ENCODE measurements around the gene TMUB2. TPM values are rescaled to one million over a fixed set of nuclear protein-coding genes. Genes with fewer than 3 reads are reported as not detected.
A peak's percentile ranks its signal among the peaks of the same experiment; 100 is the strongest.

The TMUB2 gene
- total and polyA plus RNA-seq, 9 of the 15 experiments (the other 6 are each of a cell fraction or from before 2014, with no cell fraction given), result 4.1 to 29.8 (median 16.3) TPM

GRCh38 chr17:44146375-44147346 is 40.1 kb upstream of the TMUB2 start (continued):
- peak; percentile 15; the same call in 1 of the 2 replicates for TF ChIP-seq CBFA2T3 (IDR thresholded peaks at IDR 0.05)
- TF ChIP-seq BCLAF1 (IDR thresholded peaks at IDR 0.05; ENCODE audit: borderline replicate concordance in 1 of 2, control insufficient read depth in 1 of 2, low read depth in 2 of 2, low read length in 1 of 2), result no peak
- TF ChIP-seq SAP30 (IDR thresholded peaks at IDR 0.05; ENCODE audit: borderline replicate concordance, insufficient read depth, low read depth, low read length, poor library complexity, severe bottlenecking), result no peak
- TF ChIP-seq CREB5 (CRISPR knock-in tag; IDR thresholded peaks at IDR 0.05), result no peak
- 0 out of 2 replicates have a peak, but pooled peaks have one; percentile 25 for TF ChIP-seq ARID1B (IDR thresholded peaks at IDR 0.05)
- 0 out of 2 replicates have a peak, but pooled peaks have one; percentile 38 for TF ChIP-seq NKRF (IDR thresholded peaks at IDR 0.05; ENCODE audit: borderline replicate concordance)
- TF ChIP-seq TFAM (CRISPR knock-in tag; conservative IDR thresholded peaks at IDR 0.05), result no peak
- TF ChIP-seq ZNF717 (CRISPR knock-in tag; IDR thresholded peaks at IDR 0.05), result no peak
- TF ChIP-seq BRF2 (IDR thresholded peaks at IDR 0.05; ENCODE audit: borderline replicate concordance, insufficient read depth, insufficient read length), result no peak
- TF ChIP-seq MCM3 (IDR thresholded peaks at IDR 0.05), result no peak
- peak in 1 of 2 experiments; percentile 36; a peak in 1 of 4 replicates for TF ChIP-seq HDAC1 (IDR thresholded peaks at IDR 0.05)
- TF ChIP-seq TFAP4 (CRISPR knock-in tag; IDR thresholded peaks at IDR 0.05; ENCODE audit: borderline replicate concordance), result peak; percentile 31; the same call in 1 of the 2 replicates
- TF ChIP-seq RBFOX2 (IDR thresholded peaks at IDR 0.05; ENCODE audit: low read depth, low read length), result 0 out of 2 replicates have a peak, but pooled peaks have one; percentile 5
- TF ChIP-seq ZNF76 (CRISPR knock-in tag; IDR thresholded peaks at IDR 0.05; ENCODE audit: borderline replicate concordance), result no peak
- TF ChIP-seq DPF2 (IDR thresholded peaks at IDR 0.05), result 0 out of 2 replicates have a peak, but pooled peaks have one; percentile 26

Data from K562 (cell line).